ENCODE measurements around the gene ALDH1A3.
"Not testable (repeated sequence)": the region's sequence is repeated elsewhere in the genome, so short reads cannot be mapped to it uniquely, and the experiment has no call there.

Gene ALDH1A3

DNA sequence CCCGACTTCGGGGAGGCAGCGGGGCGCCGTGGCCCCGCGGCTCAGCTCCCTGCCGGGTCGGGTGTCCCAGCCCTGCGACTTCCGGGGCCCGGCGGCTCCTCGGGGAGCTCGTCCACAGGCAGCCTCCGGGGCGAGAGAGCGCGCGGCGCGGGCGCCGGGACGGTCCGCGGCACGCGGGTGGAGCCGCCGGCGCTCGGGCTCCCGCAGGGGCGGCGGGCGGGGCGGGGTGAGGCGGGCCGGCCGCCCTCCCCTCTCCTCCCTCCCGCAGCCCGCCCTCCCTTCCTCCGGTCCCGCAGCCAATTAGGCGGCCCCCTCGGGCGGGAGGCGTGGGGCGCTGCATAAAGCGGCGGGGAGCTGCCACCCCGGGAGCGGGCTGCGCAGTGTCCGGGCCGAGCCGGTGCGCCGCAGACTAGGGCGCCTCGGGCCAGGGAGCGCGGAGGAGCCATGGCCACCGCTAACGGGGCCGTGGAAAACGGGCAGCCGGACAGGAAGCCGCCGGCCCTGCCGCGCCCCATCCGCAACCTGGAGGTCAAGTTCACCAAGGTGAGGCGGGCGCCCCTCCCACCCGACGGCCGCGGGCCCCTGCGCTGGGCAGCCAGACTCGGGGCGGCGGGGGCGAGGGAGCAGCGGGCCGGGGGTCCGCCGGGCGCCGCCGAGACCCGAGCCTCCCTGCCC lies at the start of gene ALDH1A3:
Gene ALDH1A3, plus strand, starts transcription at position 368 of the 675 bp plus-strand sequence. Its CDS starts 77 bp downstream, at position 445.
- no peak for FAIRE-seq

DNA sequence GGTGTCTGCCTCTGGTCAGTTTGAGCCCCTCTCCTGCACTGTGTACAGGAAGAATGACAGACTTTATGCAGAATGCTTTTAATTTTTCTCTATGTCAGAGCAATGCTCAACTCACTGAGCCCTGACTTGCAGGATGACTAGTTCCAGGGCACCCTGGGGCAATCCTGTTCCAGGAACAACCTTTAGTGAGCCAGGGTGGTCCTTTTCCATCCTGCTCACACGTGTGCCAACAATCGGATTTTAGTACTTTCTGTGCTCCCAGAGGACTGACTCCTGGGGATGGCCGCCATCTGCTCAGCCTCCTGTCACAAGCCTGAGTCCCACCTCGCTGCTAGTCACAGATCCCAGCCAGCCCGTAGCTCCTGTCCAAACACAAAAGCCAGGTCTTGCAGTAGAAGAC lies 48.2 kb upstream of the ALDH1A3 start:
- no peak for FAIRE-seq

GRCh38 chr15:100832149-100832942 lies 47.3 kb upstream of the ALDH1A3 start:
- no peak for FAIRE-seq

DNA sequence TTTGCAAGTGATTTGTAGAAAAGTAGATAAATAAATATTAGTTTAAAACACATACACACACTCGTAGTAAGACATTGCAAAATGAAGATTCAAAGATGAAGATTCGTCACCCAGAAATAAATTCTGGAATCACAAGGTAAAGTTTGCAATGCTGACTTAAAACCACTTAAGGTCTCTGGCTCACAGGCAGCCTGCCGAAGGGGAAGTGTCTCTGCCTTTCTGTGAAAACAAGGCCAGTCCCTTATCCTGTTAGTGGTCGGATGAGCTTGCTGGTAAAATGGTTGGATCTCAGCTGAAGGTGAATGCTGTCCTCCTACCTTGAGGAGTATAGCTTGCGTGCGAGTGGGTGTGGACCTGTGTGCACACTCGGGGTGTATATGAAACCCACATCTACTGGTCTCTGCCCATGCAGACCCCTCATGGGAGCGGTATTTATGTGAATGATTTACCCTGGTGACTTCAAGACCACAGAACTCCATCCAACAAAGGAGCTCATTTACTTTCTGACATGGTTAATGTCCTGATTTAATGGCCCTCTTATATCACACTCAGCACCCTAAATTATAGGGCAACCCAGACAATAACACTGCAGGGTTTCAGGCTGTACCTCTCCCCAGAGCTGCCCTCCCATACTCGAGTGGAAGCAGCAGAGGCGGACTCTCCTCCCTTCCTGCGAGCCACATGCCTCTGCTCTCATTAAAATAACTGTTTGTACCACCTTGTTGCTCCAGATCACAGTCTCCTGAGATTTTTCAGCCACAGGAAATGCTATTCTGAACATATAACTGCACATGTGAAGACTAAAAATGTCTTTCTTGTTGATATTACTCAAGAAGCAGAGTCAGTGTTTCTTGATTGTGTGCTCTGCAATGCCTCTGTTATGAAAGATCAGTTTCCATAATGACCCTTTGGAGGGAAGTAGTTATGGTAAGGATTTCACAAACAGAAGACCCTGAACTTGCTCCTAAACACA lies 45.9 kb upstream of the ALDH1A3 start:
- FAIRE-seq = no peak

- no peak for FAIRE-seq
These were observed 44.9 kb upstream of the ALDH1A3 start for GRCh38 chr15:100834731-100835130.

DNA sequence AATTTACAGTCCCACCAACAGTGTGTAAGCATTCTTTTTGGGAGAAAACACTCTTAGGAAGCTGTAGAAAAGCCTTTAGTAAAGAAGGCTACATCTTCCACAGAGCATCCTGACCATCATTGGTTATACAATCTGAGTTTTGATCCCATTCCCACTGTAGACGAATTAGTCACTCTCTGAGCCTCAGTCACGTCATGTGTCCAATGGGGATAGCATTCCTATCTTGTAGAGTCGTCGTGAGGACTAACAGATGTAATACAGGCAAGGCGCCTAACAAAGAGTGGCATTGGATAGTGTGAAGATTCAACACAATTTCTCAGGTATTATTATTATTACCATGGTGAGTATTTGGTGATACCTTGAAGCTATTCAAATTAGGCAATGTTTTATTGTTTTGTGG lies 44.0 kb upstream of the ALDH1A3 start:
- no peak for FAIRE-seq

- FAIRE-seq = no peak
These were observed 43.1 kb upstream of the ALDH1A3 start for GRCh38 chr15:100836501-100836900.

GRCh38 chr15:100841426-100841825 lies 38.2 kb upstream of the ALDH1A3 start:
- FAIRE-seq = no peak

- no peak for FAIRE-seq
These were observed 36.6 kb upstream of the ALDH1A3 start for GRCh38 chr15:100842756-100843730.

GRCh38 chr15:100844167-100844566 lies 35.5 kb upstream of the ALDH1A3 start:
- FAIRE-seq = no peak

- FAIRE-seq = no peak
These were observed 34.9 kb upstream of the ALDH1A3 start for GRCh38 chr15:100844778-100845177.

GRCh38 chr15:100847194-100847593 lies 32.4 kb upstream of the ALDH1A3 start:
- no peak for FAIRE-seq

DNA sequence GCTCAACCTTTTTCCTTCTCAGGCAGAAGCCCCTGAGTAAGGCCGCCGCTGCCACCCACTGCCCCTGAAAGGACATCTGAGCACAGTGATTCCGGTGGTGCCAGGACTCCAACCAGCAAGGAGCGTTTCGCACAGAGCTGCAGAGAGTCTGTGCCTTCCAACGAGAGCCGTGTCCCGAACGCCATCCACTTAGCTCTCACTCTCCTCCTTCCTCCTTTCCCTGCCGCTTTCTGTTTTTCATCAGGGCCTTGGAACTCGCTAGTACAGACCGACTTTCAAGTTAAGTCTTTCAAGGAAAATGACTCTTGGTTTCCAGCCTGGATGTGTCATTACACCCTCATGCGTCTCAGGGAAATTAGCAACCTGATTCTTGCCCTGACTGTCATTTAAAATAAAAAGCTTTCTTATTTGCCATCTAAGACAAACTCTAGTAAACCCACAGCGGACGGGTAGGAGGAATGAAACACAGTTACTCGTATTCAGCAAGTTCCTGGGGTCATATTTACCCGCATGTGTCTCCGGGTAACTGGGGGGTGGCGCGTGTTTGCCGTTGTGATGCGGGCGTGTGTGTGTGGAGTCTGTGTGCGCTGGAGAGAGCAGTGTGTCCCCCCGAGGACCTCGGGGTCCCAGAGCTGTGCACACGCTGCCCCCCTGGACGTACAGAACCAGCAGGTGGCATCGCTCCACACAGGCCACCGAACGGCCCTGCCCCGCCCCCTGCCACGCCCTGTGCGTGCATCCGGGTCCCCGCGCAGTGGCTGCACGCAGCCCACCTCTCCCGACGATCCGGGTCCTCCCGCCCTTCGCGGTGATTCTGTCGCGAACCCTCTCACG lies 30.4 kb upstream of the ALDH1A3 start:
- FAIRE-seq = no peak

DNA sequence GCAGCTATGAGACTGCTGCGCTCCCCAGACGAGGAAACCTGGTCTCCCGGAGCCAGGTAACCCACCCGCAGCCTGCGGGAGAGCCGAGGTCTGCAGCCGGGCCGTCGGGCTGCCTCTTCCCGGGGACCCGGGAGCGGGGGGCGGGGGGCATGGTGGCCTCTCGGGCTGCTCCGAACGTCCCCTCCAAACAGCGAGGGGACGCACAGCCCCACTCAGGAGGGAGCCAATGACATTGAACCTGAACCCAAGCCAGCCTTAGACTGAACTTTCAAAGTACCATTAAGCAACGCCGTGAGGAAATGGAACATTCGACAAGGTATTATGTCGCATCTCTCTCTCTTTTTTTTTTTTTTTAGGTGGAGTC lies 29.8 kb upstream of the ALDH1A3 start:
- no peak for FAIRE-seq

GRCh38 chr15:100851428-100852015 lies 28.1 kb upstream of the ALDH1A3 start:
- not testable (repeated sequence) for FAIRE-seq

DNA sequence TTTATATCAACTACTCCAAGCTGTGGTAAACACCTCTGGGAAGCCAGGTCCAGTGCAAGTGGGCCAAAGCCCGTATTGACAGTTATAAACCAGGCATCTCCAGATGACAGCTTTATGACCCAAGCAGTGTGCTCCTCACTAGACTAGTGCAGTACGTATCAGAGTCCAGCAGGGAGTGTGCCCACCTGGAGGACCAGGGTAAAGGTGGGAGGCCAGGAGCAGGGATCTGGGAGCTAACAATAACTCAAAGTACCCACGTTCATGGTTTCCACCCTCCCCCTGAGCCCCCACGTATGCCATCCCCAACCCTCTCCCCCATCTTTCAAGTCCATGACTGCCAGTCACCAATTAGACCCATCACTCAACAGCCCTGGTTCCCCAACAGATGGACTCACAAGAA lies 27.0 kb upstream of the ALDH1A3 start:
- no peak for FAIRE-seq

DNA sequence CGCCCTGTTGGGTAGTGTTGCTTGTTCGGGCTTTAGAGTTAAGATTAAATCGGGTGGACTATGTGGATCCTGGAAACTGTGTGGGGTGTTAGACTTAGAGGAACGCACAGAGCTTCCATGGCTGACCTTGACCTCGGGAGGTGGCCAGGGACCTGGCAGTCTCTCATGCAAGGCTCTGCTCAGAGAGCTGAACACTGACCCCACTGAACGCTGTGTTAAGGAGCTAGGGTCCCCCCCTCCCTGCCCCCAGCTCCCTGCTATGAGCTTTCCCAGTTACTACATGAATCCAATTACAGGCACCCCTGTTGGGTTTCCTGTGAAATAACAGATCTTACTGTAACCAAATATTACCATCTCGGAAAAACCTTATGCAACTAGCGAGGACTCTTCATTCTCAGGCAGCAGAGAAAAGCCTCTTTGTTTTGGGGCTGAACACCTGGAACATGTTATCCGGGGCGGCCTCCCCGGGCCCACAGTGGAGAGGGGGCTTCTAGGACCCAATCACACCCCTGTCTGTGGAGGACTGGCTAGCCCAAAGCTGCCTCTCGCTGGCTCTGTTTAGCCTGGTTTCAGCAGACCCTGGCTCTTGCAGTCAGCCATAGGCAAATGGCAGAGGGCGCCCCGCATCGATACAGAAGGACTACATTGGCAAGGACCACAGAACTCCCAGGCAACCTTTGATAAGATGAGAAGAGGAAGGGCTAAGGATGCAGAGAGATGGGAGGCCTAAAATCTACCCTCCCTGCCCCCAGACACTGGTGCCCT lies 25.8 kb upstream of the ALDH1A3 start:
- no peak for FAIRE-seq

GRCh38 chr15:100856867-100857266 lies 22.8 kb upstream of the ALDH1A3 start:
- FAIRE-seq = no peak

- FAIRE-seq = no peak
These were observed 21.3 kb upstream of the ALDH1A3 start for GRCh38 chr15:100858294-100858693.
